PC-9 (cell line): ENCODE results near the gene SPACA7. TPM values are rescaled to one million over a fixed set of nuclear protein-coding genes. Genes with fewer than 3 reads are reported as not detected.

Experiments
- BruUV-seq: library from RNA; stranded (reverse); fragments of 400-500 nt; replicated peaks from 2 replicates; lab custom pipeline; 2021; lab: Mats Ljungman, UMichigan
- CTCF ChIA-PET: fragments of 300-600 bp; sonication (Branson Sonifier 250); formaldehyde crosslinking; loops from one replicate; lab custom pipeline; 2022; ENCODE audit warnings: antibody characterized with exemption; lab: Charles Lee
- POLR2A ChIA-PET: fragments of 300-600 bp; sonication (Branson Sonifier 250); formaldehyde crosslinking; loops from one replicate; lab custom pipeline; 2022; ENCODE audit warnings: antibody characterized with exemption; ENCODE audit not compliant: unreplicated experiment; lab: Charles Lee
- DNase-seq, 2 experiments: peaks; one replicate each; pipeline versions ENCODE4 v3.0.0 to v3.0.0-alpha.2; 2015 to 2022; ENCODE audit warnings: mixed read lengths in 1 of 2
- H2AFZ ChIP-seq: fragments of 200-600 bp; sonication (generic); 2 replicates; pipeline ENCODE4 v1.8.1; 2017; ENCODE audit warnings: antibody characterized with exemption
- H3F3A ChIP-seq: fragments of 200-600 bp; sonication (generic); 2 replicates; pipeline ENCODE4 v1.8.1; 2017; ENCODE audit warnings: antibody characterized with exemption, mild to moderate bottlenecking, low read depth; ENCODE audit not compliant: insufficient read depth
- H3K27ac ChIP-seq: fragments of 200-600 bp; sonication (generic); 2 replicates; pipeline ENCODE4 v1.6.1; 2016; ENCODE audit warnings: mixed run types
- H3K27me3 ChIP-seq: fragments of 200-600 bp; sonication (generic); 2 replicates; pipeline ENCODE4 v1.6.1; 2016; ENCODE audit warnings: low read depth, mixed run types; ENCODE audit not compliant: insufficient read depth
- H3K36me3 ChIP-seq: fragments of 200-600 bp; sonication (generic); 2 replicates; pipeline ENCODE4 v1.6.1; 2016; ENCODE audit warnings: low read depth, mixed run types
- H3K4me1 ChIP-seq: fragments of 200-600 bp; sonication (generic); replicated peaks from 2 replicates; pipeline ENCODE4 v1.6.1; 2016; ENCODE audit warnings: mixed run types; ENCODE audit not compliant: insufficient read depth
- H3K4me2 ChIP-seq: fragments of 200-600 bp; sonication (generic); 2 replicates; pipeline ENCODE4 v1.6.1; 2017; ENCODE audit warnings: mixed run types
- H3K4me3 ChIP-seq: fragments of 200-600 bp; sonication (generic); 2 replicates; pipeline ENCODE4 v1.6.1; 2016; ENCODE audit warnings: mixed run types
- H3K79me2 ChIP-seq: fragments of 200-600 bp; sonication (generic); 2 replicates; pipeline ENCODE4 v1.6.1; 2017; ENCODE audit warnings: low read depth, mixed run types
- H3K9me2 ChIP-seq: fragments of 200-600 bp; sonication (generic); 2 replicates; pipeline ENCODE4 v1.8.1; 2017; ENCODE audit warnings: mild to moderate bottlenecking; ENCODE audit not compliant: insufficient read depth
- H3K9me3 ChIP-seq: fragments of 200-600 bp; sonication (generic); 2 replicates; pipeline ENCODE4 v1.8.1; 2016; ENCODE audit warnings: low read depth; ENCODE audit not compliant: insufficient read depth
- H4K20me1 ChIP-seq: fragments of 200-600 bp; sonication (generic); 2 replicates; pipeline ENCODE4 v1.8.1; 2017; ENCODE audit not compliant: insufficient read depth
- EZH2 ChIP-seq: fragments of 200-600 bp; sonication (generic); IDR thresholded peaks from 2 replicates; pipeline ENCODE4 v1.8.0; 2017; ENCODE audit warnings: antibody characterized with exemption, low read depth
- intact Hi-C: fragments of 100-400 bp; cut with micrococcal nuclease; formaldehyde crosslinking; loops from one replicate; pipeline ENCODE4 v1.10.0; 2022; ENCODE audit not compliant: unreplicated experiment
- total RNA-seq: library from RNA; stranded (reverse); gene quantifications from 2 replicates; pipeline ENCODE4 v1.2.3, GENCODE V29; 2021
- TF ChIP-seq, protein P1 (sequence below): fragments of 200-600 bp; sonication (generic); conservative IDR thresholded peaks from 2 replicates; pipeline ENCODE4 v1.6.1; 2017; ENCODE audit warnings: mixed run types, antibody characterized with exemption, mild to moderate bottlenecking, moderate library complexity

The SPACA7 gene
- total RNA-seq, 1 experiment from 2014 or later: not detected

DNA sequence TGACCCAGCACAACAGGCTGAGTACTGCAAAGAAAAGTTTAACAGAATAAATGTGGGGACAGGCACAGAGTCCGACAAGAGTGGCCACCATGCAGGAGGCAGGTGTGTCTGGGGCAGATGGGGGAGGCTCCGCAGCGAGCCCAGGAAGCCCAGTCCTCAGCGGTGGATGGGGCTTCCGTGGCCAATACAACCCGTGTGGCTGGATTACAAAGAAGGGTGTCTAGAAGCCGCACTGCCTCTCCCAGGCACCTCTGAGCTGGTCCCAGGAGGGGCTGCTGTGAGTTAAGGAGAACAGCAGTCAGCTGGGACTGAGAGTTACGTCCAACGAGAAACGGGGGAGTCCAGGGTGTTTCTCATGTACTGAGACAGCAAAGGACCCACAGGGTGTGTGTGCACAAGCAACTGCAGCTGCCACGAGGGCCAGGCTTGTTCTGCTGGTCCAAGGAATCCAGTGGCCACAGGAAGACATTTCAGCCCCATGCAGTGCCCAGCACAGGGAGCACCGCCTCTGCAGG, 70.2 kb downstream of the SPACA7 start:
- Histone ChIP-seq H3K4me3 (no peak overlapping the region), H3K4me1 (no peaks in the 10 kb centered on the region), H3K9me3 (no peaks in the 10 kb centered on the region), H3F3A (no peaks in the 10 kb centered on the region), H2AFZ (no peak overlapping the region), H4K20me1 (no peaks in the 10 kb centered on the region), H3K27me3 (peaks cover 93% of the 10 kb centered on the region), H3K4me2 (no peak overlapping the region), H3K27ac (no peak overlapping the region), H3K79me2 (no peaks in the 10 kb centered on the region), H3K9me2 (no peaks in the 10 kb centered on the region), H3K36me3 (no peaks in the 10 kb centered on the region)
- ChIA-PET POLR2A (no interaction called here), CTCF (no interaction called here)
- DNase-seq: no peak
- BruUV-seq: no TSS peak
- intact Hi-C loops: no loop called here
- no peak for TF ChIP-seq EZH2
- TF ChIP-seq, protein P1, sequence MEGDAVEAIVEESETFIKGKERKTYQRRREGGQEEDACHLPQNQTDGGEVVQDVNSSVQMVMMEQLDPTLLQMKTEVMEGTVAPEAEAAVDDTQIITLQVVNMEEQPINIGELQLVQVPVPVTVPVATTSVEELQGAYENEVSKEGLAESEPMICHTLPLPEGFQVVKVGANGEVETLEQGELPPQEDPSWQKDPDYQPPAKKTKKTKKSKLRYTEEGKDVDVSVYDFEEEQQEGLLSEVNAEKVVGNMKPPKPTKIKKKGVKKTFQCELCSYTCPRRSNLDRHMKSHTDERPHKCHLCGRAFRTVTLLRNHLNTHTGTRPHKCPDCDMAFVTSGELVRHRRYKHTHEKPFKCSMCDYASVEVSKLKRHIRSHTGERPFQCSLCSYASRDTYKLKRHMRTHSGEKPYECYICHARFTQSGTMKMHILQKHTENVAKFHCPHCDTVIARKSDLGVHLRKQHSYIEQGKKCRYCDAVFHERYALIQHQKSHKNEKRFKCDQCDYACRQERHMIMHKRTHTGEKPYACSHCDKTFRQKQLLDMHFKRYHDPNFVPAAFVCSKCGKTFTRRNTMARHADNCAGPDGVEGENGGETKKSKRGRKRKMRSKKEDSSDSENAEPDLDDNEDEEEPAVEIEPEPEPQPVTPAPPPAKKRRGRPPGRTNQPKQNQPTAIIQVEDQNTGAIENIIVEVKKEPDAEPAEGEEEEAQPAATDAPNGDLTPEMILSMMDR: no peak

DNA sequence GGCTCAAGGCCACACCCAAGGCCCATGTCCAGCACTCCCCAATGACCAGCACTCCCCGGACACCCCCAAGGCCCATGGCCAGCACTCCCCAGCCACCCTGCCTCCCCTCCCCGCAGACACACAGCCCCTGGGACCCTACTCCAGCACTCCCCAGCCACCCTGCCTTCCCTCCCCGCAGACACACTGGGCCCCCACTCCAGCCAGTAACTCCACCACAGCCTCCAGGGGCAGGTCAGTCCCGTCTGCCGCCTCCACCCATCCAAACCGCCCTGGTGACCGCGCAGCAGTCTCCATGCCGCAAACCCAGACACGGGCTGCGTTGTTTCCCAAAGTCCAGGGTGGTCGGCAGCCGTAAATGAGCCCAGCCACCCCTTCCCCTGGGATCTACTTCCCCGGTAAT, 70.7 kb downstream of the SPACA7 start:
- H3K79me2 ChIP-seq: no peaks in the 10 kb centered on the region
- H3K4me2 ChIP-seq: no peak overlapping the region
- H3K4me1 ChIP-seq: no peaks in the 10 kb centered on the region
- H2AFZ ChIP-seq: no peak overlapping the region
- H3K9me3 ChIP-seq: no peaks in the 10 kb centered on the region
- H3K27me3 ChIP-seq: peaks cover 93% of the 10 kb centered on the region
- TF ChIP-seq, protein P1: no peak
- TF ChIP-seq EZH2: no peak
- no peaks in the 10 kb centered on the region for H3K9me2 ChIP-seq
- POLR2A ChIA-PET: no interaction called here
- intact Hi-C loops: no loop called here
- no peak for DNase-seq
- CTCF ChIA-PET: no interaction called here
- H3K27ac ChIP-seq: no peak overlapping the region
- no peaks in the 10 kb centered on the region for H3F3A ChIP-seq
- H3K4me3 ChIP-seq: no peak overlapping the region
- H3K36me3 ChIP-seq: no peaks in the 10 kb centered on the region
- BruUV-seq: no TSS peak
- H4K20me1 ChIP-seq: no peaks in the 10 kb centered on the region

DNA sequence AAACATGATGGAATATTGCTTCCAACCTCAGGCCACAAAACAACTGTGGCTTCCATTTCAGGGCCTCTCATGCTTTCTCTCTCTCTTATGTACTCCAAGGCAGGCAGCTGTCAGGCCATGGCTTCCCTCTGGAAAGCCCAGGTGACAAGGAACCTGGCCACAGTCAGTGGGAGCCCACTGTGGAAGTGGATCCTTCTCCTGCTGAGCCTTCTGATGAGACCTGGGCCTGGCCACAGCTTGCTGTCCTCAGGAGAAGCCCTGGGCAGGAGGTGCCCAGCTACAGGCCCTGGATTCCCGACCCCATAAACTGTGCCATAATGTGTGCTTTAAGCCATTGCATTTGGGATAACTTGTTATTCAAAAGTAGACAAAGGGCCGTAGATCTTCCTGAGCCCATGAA, 71.2 kb downstream of the SPACA7 start:
- no peaks in the 10 kb centered on the region for H4K20me1 ChIP-seq

More for the DNA sequence above, 71.2 kb downstream of the SPACA7 start:
- H3K36me3 ChIP-seq: no peaks in the 10 kb centered on the region
- intact Hi-C loops: no loop called here
- H2AFZ ChIP-seq: no peak overlapping the region
- TF ChIP-seq EZH2: no peak
- TF ChIP-seq, protein P1: no peak
- CTCF ChIA-PET: no interaction called here
- H3K9me3 ChIP-seq: no peaks in the 10 kb centered on the region
- no peak overlapping the region for H3K4me3 ChIP-seq
- no peaks in the 10 kb centered on the region for H3K79me2 ChIP-seq
- POLR2A ChIA-PET: no interaction called here
- BruUV-seq: no TSS peak
- H3K4me1 ChIP-seq: no peaks in the 10 kb centered on the region
- H3K9me2 ChIP-seq: no peaks in the 10 kb centered on the region
- no peaks in the 10 kb centered on the region for H3F3A ChIP-seq
- H3K4me2 ChIP-seq: no peak overlapping the region
- peaks cover 93% of the 10 kb centered on the region for H3K27me3 ChIP-seq
- DNase-seq: no peak
- H3K27ac ChIP-seq: no peak overlapping the region
